H9 (cell line): ENCODE data around the gene SPPL3. TPM values are rescaled to one million over a fixed set of nuclear protein-coding genes. Genes with fewer than 3 reads are reported as not detected.

Source experiments
- DNase-seq: peaks from one replicate; pipeline ENCODE4 v3.0.0-alpha.2; 2017
- H2AFZ ChIP-seq: one replicate; pipeline ENCODE4 v1.6.1; 2013; ENCODE audit warnings: mild to moderate bottlenecking, low read length, control low read depth, moderate library complexity
- H2AK5ac ChIP-seq: 2 replicates; pipeline ENCODE4 v1.6.1; 2013; ENCODE audit warnings: low read length, control low read depth, mixed read lengths; ENCODE audit not compliant: insufficient read length
- H2BK120ac ChIP-seq: one replicate; pipeline ENCODE4 v1.6.1; 2013; ENCODE audit warnings: low read depth, mild to moderate bottlenecking, low read length, control low read depth, inconsistent platforms; ENCODE audit not compliant: poor library complexity, severe bottlenecking
- H2BK12ac ChIP-seq: 2 replicates; pipeline ENCODE4 v1.6.1; 2013; ENCODE audit warnings: low read length, control low read depth, mixed read lengths, low read depth; ENCODE audit not compliant: insufficient read length
- H2BK15ac ChIP-seq: 2 replicates; pipeline ENCODE4 v1.6.1; 2013; ENCODE audit warnings: low read depth, low read length, control low read depth
- H2BK20ac ChIP-seq: one replicate; pipeline ENCODE4 v1.6.1; 2013; ENCODE audit warnings: low read depth, mild to moderate bottlenecking, low read length, control low read depth, inconsistent platforms; ENCODE audit not compliant: poor library complexity, severe bottlenecking
- H2BK5ac ChIP-seq: 2 replicates; pipeline ENCODE4 v1.6.1; 2013; ENCODE audit warnings: low read length, control low read depth, mixed read lengths; ENCODE audit not compliant: insufficient read length
- H3K14ac ChIP-seq: 2 replicates; pipeline ENCODE4 v1.6.1; 2013; ENCODE audit warnings: low read length, control low read depth; ENCODE audit not compliant: insufficient read depth
- H3K18ac ChIP-seq: 2 replicates; pipeline ENCODE4 v1.6.1; 2013; ENCODE audit warnings: low read depth, mild to moderate bottlenecking, mixed read lengths, low read length, control low read depth; ENCODE audit not compliant: insufficient read length
- H3K23ac ChIP-seq: 2 replicates; pipeline ENCODE4 v1.6.1; 2013; ENCODE audit warnings: low read length, control low read depth, mixed read lengths, low read depth; ENCODE audit not compliant: insufficient read length
- H3K23me2 ChIP-seq: 2 replicates; pipeline ENCODE4 v1.6.1; 2013; ENCODE audit warnings: low read depth, mild to moderate bottlenecking, mixed read lengths, low read length, control low read depth; ENCODE audit not compliant: insufficient read length, poor library complexity, severe bottlenecking
- H3K27ac ChIP-seq: 2 replicates; pipeline ENCODE4 v1.5.1; 2013; ENCODE audit warnings: low read length, control low read depth, mixed read lengths, low read depth; ENCODE audit not compliant: insufficient read length
- H3K27me3 ChIP-seq: 2 replicates; pipeline ENCODE4 v1.6.1; 2013; ENCODE audit warnings: low read length, control low read depth, inconsistent platforms; ENCODE audit not compliant: insufficient read depth
- H3K4ac ChIP-seq: 2 replicates; pipeline ENCODE4 v1.6.1; 2013; ENCODE audit warnings: low read depth, mild to moderate bottlenecking, control low read depth, inconsistent platforms, low read length, moderate library complexity
- H3K4me1 ChIP-seq: 2 replicates; pipeline ENCODE4 v1.6.1; 2013; ENCODE audit warnings: low read length, control low read depth, inconsistent platforms; ENCODE audit not compliant: insufficient read depth
- H3K4me2 ChIP-seq: 2 replicates; pipeline ENCODE4 v1.6.1; 2013; ENCODE audit warnings: low read length, control low read depth, mixed read lengths; ENCODE audit not compliant: insufficient read length, insufficient read depth
- H3K56ac ChIP-seq: 2 replicates; pipeline ENCODE4 v1.6.1; 2013; ENCODE audit warnings: low read depth, mild to moderate bottlenecking, mixed read lengths, low read length, control low read depth; ENCODE audit not compliant: insufficient read length
- H3K79me1 ChIP-seq: 2 replicates; pipeline ENCODE4 v1.6.1; 2013; ENCODE audit warnings: low read depth, mild to moderate bottlenecking, moderate library complexity, low read length, control low read depth, inconsistent platforms; ENCODE audit not compliant: insufficient read depth, poor library complexity, severe bottlenecking
- H3K79me2 ChIP-seq: 2 replicates; pipeline ENCODE4 v1.6.1; 2013; ENCODE audit warnings: low read length, control low read depth, inconsistent platforms; ENCODE audit not compliant: insufficient read depth
- H3K9ac ChIP-seq: 2 replicates; pipeline ENCODE4 v1.6.1; 2013; ENCODE audit warnings: low read length, control low read depth, mixed read lengths; ENCODE audit not compliant: insufficient read length; ENCODE audit errors: extremely low read depth
- H3K9me3 ChIP-seq: one replicate; pipeline ENCODE4 v1.6.1; 2013; ENCODE audit warnings: low read depth, low read length, inconsistent platforms; ENCODE audit not compliant: control insufficient read depth
- H3T11ph ChIP-seq: one replicate; pipeline ENCODE4 v1.6.1; 2013; ENCODE audit warnings: mild to moderate bottlenecking, low read length, control low read depth, inconsistent platforms
- H4K20me1 ChIP-seq: one replicate; pipeline ENCODE4 v1.6.1; 2013; ENCODE audit not compliant: control insufficient read depth, insufficient read length, insufficient read depth
- H4K5ac ChIP-seq: 2 replicates; pipeline ENCODE4 v1.6.1; 2013; ENCODE audit warnings: low read depth, mild to moderate bottlenecking, mixed read lengths, low read length, control low read depth; ENCODE audit not compliant: insufficient read length
- H4K8ac ChIP-seq: replicated peaks from 2 replicates; pipeline ENCODE4 v1.6.1; 2013; ENCODE audit warnings: low read length, control low read depth, mixed read lengths, low read depth; ENCODE audit not compliant: insufficient read length
- H4K91ac ChIP-seq: 2 replicates; pipeline ENCODE4 v1.6.1; 2013; ENCODE audit warnings: low read depth, mild to moderate bottlenecking, moderate library complexity, mixed read lengths, low read length, control low read depth; ENCODE audit not compliant: insufficient read length
- H3K27ac Mint-ChIP-seq, 3 experiments: 2 replicates in 2 of 3; 3 replicates in 1 of 3; pipeline ENCODE4 v1.8.0; 2020 to 2021; ENCODE audit warnings: mixed read lengths in 3 of 3, mild to moderate bottlenecking in 1 of 3, moderate library complexity in 1 of 3
- H3K27me3 Mint-ChIP-seq: 2 replicates; pipeline ENCODE4 v1.8.0; 2021; ENCODE audit warnings: low read depth, mild to moderate bottlenecking, moderate library complexity, mixed read lengths
- H3K36me3 Mint-ChIP-seq, 3 experiments: 2 replicates in 2 of 3; 3 replicates in 1 of 3; pipeline ENCODE4 v1.8.0; 2020 to 2021; ENCODE audit warnings: low read depth in 3 of 3, mixed read lengths in 3 of 3; ENCODE audit not compliant: insufficient read depth in 1 of 3
- H3K4me1 Mint-ChIP-seq, 2 experiments: 2 replicates each; pipeline ENCODE4 v1.8.0; 2020; ENCODE audit warnings: mixed read lengths in 2 of 2
- H3K4me3 Mint-ChIP-seq, 2 experiments: 2 replicates in 1 of 2; 3 replicates in 1 of 2; pipeline ENCODE4 v1.8.0; 2020 to 2021; ENCODE audit warnings: mild to moderate bottlenecking in 2 of 2, mixed read lengths in 2 of 2, moderate library complexity in 1 of 2
- H3K9me3 Mint-ChIP-seq, 2 experiments: 2 replicates in 1 of 2; 3 replicates in 1 of 2; pipeline ENCODE4 v1.8.0; 2020; ENCODE audit warnings: mild to moderate bottlenecking in 2 of 2, mixed read lengths in 2 of 2, moderate library complexity in 1 of 2
- CTCF ChIP-seq: fragments of 200-600 bp; sonication (generic); conservative IDR thresholded peaks from 3 replicates; pipeline ENCODE4 v1.8.0; 2021; ENCODE audit warnings: antibody characterized with exemption, mild to moderate bottlenecking
- WGBS: extraction: QIAGEN DNeasy Blood & Tissue Kit; methylation state at CpG from one replicate; pipeline ENCODE4 v1.1.7; 2013; ENCODE audit warnings: missing lambda C conversion rate, low lambda C conversion rate, mixed read lengths; ENCODE audit not compliant: insufficient read length; ENCODE audit errors: extremely low coverage; 5-methylcytosine and 5-hydroxymethylcytosine counted together
- total RNA-seq: library from RNA; stranded (reverse); gene quantifications from 2 replicates; pipeline ENCODE4 v1.2.1, GENCODE V29; 2021

SPPL3 gene
- total RNA-seq, 1 experiment from 2014 or later = 46.3 TPM

- H4K20me1 ChIP-seq = no peaks in the 10 kb centered on the region
- no peaks in the 10 kb centered on the region for H3K27me3 ChIP-seq
- no peak overlapping the region for H2AK5ac ChIP-seq
- no peak overlapping the region for H4K91ac ChIP-seq
- TF ChIP-seq CTCF = no peak
- H3T11ph ChIP-seq = no peak overlapping the region
- no peak overlapping the region for H3K23ac ChIP-seq
- H2BK12ac ChIP-seq = no peak overlapping the region
- Mint-ChIP-seq H3K36me3 (no peaks in the 10 kb centered on the region), H3K4me1 (peaks cover 23 to 27% of the 10 kb centered on the region in 2 experiments), H3K27me3 (no peaks in the 10 kb centered on the region), H3K27ac (peak overlapping the region; percentile 16 to 67 (median 24); a peak in 5 of 7 replicates), H3K9me3 (no peaks in the 10 kb centered on the region), H3K4me3 (0 out of 5 replicates have a peak overlapping the region, but pooled peaks of 1 of the 2 experiments have one; percentile 30)
- no peak overlapping the region for H3K56ac ChIP-seq
- H3K4me2 ChIP-seq = peak overlapping the region; percentile 8
- H3K4me1 ChIP-seq = peaks cover 7% of the 10 kb centered on the region; the same call in 1 of the 2 replicates
- peaks cover 5% of the 10 kb centered on the region for H3K79me1 ChIP-seq
- H4K5ac ChIP-seq = no peak overlapping the region
- H3K4ac ChIP-seq = no peak overlapping the region
- no peak overlapping the region for H3K18ac ChIP-seq
- H3K9me3 ChIP-seq = no peaks in the 10 kb centered on the region
- no peak overlapping the region for H3K14ac ChIP-seq
- H2BK120ac ChIP-seq = no peak overlapping the region
- H2AFZ ChIP-seq = no peak overlapping the region
- no CpG with 5 or more reads among the region's 9 CpGs for WGBS
- DNase-seq = peak; percentile 47
- H3K79me2 ChIP-seq = peaks cover 5% of the 10 kb centered on the region; the same call in 1 of the 2 replicates
- H2BK20ac ChIP-seq = no peak overlapping the region
- H3K27ac ChIP-seq = no peak overlapping the region
- no peak overlapping the region for H4K8ac ChIP-seq
- no peaks in the 10 kb centered on the region for H3K23me2 ChIP-seq
- H2BK15ac ChIP-seq = no peak overlapping the region
- H3K9ac ChIP-seq = peak overlapping the region; percentile 37
- H2BK5ac ChIP-seq = peak overlapping the region; percentile 53
Measured at GRCh38 chr12:120822832-120823503, 81.2 kb downstream of the SPPL3 start.
